OCI-LY3 (cell line): ENCODE data around the gene KYAT1.

Experiments
- EZH2phosphoT487 ChIP-seq: fragments of 200-600 bp; shearing (Covaris generic); IDR thresholded peaks from 2 replicates; pipeline ENCODE4 v1.6.1; 2018; ENCODE audit warnings: antibody characterized with exemption, mixed run types, low read depth
- TF ChIP-seq, protein P1 (sequence below): fragments of 200-600, 300-600 bp; sonication (generic); IDR thresholded peaks from 2 replicates; pipeline ENCODE4 v1.5.1; 2014; ENCODE audit warnings: antibody characterized with exemption, low read length, low read depth

DNA sequence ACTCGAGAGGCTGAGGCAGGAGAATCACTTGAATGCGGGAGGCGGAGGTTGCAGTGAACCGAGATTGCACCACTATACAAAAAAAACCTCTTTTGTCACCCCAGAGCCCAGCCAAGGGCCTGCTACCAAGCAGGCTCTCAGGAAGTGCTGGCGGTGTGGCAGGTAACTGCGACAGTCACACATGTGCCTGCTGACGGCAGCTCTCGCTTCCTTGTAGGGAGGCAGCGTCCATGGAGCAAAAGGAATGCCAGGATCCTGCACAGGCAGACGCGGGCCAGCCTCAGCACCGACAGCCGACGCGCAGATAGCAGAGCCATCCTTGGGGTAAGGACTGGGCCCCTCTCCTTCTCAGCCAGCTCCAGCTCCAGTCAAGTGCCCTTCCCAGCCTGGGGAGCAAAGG lies 4.0 kb upstream of the KYAT1 start:
- TF ChIP-seq, protein P1, sequence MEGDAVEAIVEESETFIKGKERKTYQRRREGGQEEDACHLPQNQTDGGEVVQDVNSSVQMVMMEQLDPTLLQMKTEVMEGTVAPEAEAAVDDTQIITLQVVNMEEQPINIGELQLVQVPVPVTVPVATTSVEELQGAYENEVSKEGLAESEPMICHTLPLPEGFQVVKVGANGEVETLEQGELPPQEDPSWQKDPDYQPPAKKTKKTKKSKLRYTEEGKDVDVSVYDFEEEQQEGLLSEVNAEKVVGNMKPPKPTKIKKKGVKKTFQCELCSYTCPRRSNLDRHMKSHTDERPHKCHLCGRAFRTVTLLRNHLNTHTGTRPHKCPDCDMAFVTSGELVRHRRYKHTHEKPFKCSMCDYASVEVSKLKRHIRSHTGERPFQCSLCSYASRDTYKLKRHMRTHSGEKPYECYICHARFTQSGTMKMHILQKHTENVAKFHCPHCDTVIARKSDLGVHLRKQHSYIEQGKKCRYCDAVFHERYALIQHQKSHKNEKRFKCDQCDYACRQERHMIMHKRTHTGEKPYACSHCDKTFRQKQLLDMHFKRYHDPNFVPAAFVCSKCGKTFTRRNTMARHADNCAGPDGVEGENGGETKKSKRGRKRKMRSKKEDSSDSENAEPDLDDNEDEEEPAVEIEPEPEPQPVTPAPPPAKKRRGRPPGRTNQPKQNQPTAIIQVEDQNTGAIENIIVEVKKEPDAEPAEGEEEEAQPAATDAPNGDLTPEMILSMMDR = no peak
- TF ChIP-seq EZH2phosphoT487 = no peak
